ENCODE measurements around the gene EXOC8. TPM values are rescaled to one million over a fixed set of nuclear protein-coding genes. Genes with fewer than 3 reads are reported as not detected.

Gene EXOC8
- total RNA-seq, 4 donors from 2014 or later = 14.1 to 27.1 (median 16.9) TPM

DNA sequence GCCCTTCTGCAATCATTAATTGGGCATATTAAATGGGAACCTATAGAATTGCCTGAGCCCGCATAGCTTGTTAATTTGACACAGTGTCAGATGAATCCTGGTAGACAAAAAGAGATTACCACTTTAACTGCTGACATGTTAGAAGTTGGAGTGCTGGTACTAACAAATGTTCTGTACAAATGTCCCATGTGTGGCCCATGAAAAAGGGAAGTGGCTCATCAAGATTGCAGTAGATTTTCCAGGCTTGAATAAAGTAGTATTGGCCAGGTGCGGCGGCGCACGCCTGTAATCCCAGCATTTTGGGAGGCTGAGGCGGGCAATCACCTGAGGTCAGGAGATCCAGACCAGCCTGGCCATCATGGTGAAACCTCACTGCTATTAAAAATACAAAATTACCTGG lies 51.0 kb downstream of the EXOC8 start:
- intact Hi-C loops (cut with DNase I; ENCODE audit: low total_unique reads) = no loop called here
- Histone ChIP-seq H3K27me3 (no peaks in the 10 kb centered on the region), H3K9me3 (no peaks in the 10 kb centered on the region), H3K27ac (no peak overlapping the region), H3K4me1 (no peaks in the 10 kb centered on the region), H3K36me3 (no peaks in the 10 kb centered on the region), H3K4me3 (no peak overlapping the region)
- TF ChIP-seq POLR2A (IDR thresholded peaks at IDR 0.05) = no peak
- no peak for TF ChIP-seq CTCF (IDR thresholded peaks at IDR 0.05)
- no peak for DNase-seq

GRCh38 chr1:231284441-231284840 lies 53.2 kb downstream of the EXOC8 start:
- TF ChIP-seq CTCF (IDR thresholded peaks at IDR 0.05) (no peak), POLR2A (IDR thresholded peaks at IDR 0.05) (no peak)
- intact Hi-C loops (cut with DNase I; ENCODE audit: low total_unique reads) = no loop called here
- no peaks in the 10 kb centered on the region for H3K27me3 ChIP-seq
- DNase-seq = no peak
- H3K36me3 ChIP-seq = no peaks in the 10 kb centered on the region
- no peak overlapping the region for H3K4me3 ChIP-seq
- no peaks in the 10 kb centered on the region for H3K9me3 ChIP-seq
- H3K27ac ChIP-seq = no peak overlapping the region
- H3K4me1 ChIP-seq = no peaks in the 10 kb centered on the region

Other genes with a start within 250 kb of the EXOC8 start
- 1 to 10 TPM in 1 of 4 donors, not detected in 3; 1.1 TPM for gene TRIM67, start 175.8 kb downstream of the EXOC8 start, total RNA-seq
- 10 to 100 TPM in 3 of 4 donors, 1 to 10 TPM in 1; 8.2 to 56.1 (median 32.7) TPM for gene GNPAT, start 96.6 kb downstream of the EXOC8 start, total RNA-seq
- gene SPRTN, start 441 bp upstream of the EXOC8 start, total RNA-seq = 10 to 100 TPM in 3 of 4 donors, 1 to 10 TPM in 1; 4.9 to 19.3 (median 15.2) TPM
- 10 to 100 TPM; 17.6 to 65.1 (median 47.4) TPM for gene EGLN1, start 84.4 kb upstream of the EXOC8 start, total RNA-seq
- gene TSNAX, start 190.8 kb upstream of the EXOC8 start, total RNA-seq = 100 to 1,000 TPM in 1 of 4 donors, 10 to 100 TPM in 3; 30.6 to 142 (median 63.9) TPM

Data from uterus (tissue), 4 donors.